ENCODE results near the gene WTIP.
"Not testable (repeated sequence)": the region's sequence is repeated elsewhere in the genome, so short reads cannot be mapped to it uniquely, and the experiment has no call there.

Gene WTIP

GRCh38 chr19:34480971-34481841, at the start of gene WTIP:
Gene WTIP (plus strand): TSS chr19:34481758. CDS start chr19:34481975, 217 bp downstream.
- no peak for DNase-seq

GRCh38 chr19:34432797-34433196, 48.8 kb upstream of the WTIP start:
- DNase-seq: no peak

GRCh38 chr19:34436716-34437115, 44.8 kb upstream of the WTIP start:
- DNase-seq: no peak

GRCh38 chr19:34448191-34448590, 33.4 kb upstream of the WTIP start:
- DNase-seq: no peak

- DNase-seq: no peak
These were observed 28.8 kb upstream of the WTIP start for GRCh38 chr19:34452723-34453122.

GRCh38 chr19:34454091-34454490, 27.5 kb upstream of the WTIP start:
- no peak for DNase-seq

GRCh38 chr19:34454685-34455084, 26.9 kb upstream of the WTIP start:
- DNase-seq: no peak

- DNase-seq: not testable (repeated sequence)
These were observed 25.6 kb upstream of the WTIP start for GRCh38 chr19:34455783-34456480.

- no peak for DNase-seq
These were observed 24.1 kb upstream of the WTIP start for GRCh38 chr19:34457446-34457845.

- no peak for DNase-seq
These were observed 22.9 kb upstream of the WTIP start for GRCh38 chr19:34458677-34459076.

- no peak for DNase-seq
These were observed 21.9 kb upstream of the WTIP start for GRCh38 chr19:34459614-34460013.

- no peak for DNase-seq
These were observed 20.0 kb upstream of the WTIP start for GRCh38 chr19:34461375-34462100.

- not testable (repeated sequence) for DNase-seq
These were observed 16.8 kb upstream of the WTIP start for GRCh38 chr19:34464785-34465184.

GRCh38 chr19:34468409-34468808, 13.1 kb upstream of the WTIP start:
- no peak for DNase-seq

GRCh38 chr19:34469026-34469425, 12.5 kb upstream of the WTIP start:
- not testable (repeated sequence) for DNase-seq

GRCh38 chr19:34471906-34472700, 9.5 kb upstream of the WTIP start:
- no peak for DNase-seq

GRCh38 chr19:34474233-34474989, 7.1 kb upstream of the WTIP start:
- no peak for DNase-seq

GRCh38 chr19:34475026-34475974, 6.3 kb upstream of the WTIP start:
- peak; percentile 8 for DNase-seq

GRCh38 chr19:34475975-34476594, 5.5 kb upstream of the WTIP start:
- no peak for DNase-seq

GRCh38 chr19:34478496-34478895, 3.1 kb upstream of the WTIP start:
- DNase-seq: not testable (repeated sequence)

Measured in stimulated activated CD4-positive, alpha-beta T cell treated with anti-CD3 and anti-CD28 coated beads, Interleukin-12 subunit alpha, Interleukin-12 subunit beta, amount 100 ng/mL, for 4 hours (primary cell).